NCI-H524 treated with DMSO at 0.1 percent for 48 hours (cell line): ENCODE results near the gene CCDC69.
"Not testable (repeated sequence)": the region's sequence is repeated elsewhere in the genome, so short reads cannot be mapped to it uniquely, and the experiment has no call there.

Source experiments
- DNase-seq: peaks from one replicate; lab custom pipeline; 2025; lab: John Stamatoyannopoulos, UW

CCDC69 gene

DNA sequence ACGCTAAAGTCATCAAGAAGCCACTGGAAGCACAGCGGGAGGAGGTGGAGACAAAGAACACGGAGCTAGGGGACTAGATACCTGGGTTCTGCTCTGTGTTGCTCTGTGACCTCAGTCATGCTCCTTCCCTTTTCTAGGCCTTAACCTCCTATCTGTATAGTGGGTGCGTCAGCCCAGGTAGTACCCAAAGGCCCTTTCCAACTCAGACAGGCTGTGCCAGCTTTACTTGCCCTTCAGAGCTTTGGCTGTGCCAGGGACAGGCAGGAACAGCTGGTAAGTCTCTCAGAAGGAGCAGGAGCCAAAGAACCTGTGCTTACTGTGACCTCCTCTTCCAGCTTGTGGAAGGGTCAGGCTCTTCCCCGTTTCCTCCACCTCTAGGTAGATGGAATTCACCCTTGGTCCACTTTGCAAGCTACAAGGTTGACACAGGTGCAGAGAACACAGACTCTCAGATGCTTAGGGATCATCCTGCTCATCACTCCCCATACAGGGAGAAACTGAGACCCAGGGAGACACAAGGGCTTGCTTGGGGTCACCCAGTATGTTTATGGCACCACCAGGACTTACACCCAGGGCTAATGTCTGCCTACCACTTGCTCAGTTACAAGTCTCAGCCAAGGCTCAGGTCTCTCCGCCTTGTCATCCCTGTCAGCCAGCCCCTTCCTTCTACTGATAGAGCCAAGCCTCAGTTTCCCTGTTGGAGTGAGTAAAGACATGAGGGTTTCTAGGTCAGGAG is 1.7 kb downstream of the CCDC69 start:
- DNase-seq = no peak

DNA sequence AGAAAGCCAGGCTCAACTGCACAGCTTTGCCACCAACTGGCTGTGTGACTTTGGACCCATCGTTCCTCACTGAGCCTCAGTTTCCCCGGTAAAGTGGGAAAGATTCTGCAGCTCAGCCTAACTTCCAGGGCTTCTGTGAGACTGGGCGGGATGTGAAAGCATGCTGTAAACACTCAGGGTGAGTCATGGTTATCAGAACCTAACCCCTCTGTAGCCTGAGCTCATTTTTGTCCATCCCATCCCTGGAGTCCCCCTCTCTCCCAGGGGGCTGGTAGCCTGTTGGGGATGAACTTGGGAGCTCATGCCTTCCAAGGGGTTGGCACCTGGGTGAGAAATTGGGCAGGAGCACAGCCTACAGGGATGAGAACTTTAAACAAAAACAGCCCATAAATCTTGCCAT is 2.3 kb downstream of the CCDC69 start:
- no peak for DNase-seq

DNA sequence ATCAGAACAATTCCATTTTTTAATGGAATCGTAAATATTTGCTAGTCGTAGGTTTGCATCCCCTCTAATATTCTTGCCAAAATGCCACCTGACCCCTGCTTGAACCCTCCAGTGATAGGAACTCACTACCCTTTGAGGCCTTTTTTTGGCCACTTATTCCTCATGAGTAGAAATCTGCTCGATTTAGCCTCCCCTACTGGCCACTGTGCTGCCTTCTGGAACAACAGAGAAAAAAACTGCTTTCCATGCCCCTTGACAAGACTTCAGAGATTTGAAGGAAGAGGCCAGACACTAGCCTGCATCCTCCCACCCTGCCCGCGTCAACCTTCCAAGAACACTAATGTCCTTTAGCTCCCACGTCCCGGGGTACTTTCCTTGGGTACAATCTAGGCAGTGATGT is 4.1 kb downstream of the CCDC69 start:
- no peak for DNase-seq

DNA sequence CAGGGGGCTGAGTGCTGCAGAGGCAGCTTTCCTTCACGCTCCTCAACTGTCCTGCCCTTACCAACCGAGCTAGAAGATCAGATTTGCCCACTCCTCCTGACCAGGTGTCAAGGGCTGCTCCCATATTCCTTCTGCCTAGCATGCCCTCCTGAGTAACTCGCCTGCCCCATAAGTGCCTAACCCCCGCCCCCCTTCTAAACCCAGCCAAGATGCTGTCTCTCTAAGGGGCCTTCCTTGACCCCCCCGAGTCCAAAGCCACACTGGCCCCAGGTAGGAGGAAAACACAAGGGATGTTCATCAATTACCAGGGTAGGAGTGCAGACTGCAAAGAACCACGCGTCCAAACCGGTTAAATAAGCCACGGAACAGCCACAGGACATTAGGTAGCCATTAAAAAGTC is 4.8 kb downstream of the CCDC69 start:
- no peak for DNase-seq

DNA sequence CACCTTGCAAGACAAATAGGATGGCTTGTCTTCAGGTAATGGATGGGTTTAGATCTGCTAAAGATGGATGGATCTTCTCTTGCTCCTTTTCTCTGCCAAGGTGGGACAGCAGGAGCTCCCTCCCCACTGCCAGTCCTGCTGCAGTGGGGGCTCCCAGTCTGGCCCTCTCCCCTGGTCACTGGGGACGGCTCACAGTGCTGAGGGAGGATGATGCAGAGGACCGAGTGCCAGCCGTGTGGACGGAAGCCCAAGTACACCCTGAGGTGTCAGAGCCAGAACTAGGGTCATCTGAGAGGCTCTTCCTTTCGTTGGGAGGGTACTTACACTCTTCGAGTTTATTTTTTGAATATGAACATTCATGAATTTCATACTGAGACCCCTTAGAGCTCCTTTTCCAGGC is 5.7 kb downstream of the CCDC69 start:
- no peak for DNase-seq

DNA sequence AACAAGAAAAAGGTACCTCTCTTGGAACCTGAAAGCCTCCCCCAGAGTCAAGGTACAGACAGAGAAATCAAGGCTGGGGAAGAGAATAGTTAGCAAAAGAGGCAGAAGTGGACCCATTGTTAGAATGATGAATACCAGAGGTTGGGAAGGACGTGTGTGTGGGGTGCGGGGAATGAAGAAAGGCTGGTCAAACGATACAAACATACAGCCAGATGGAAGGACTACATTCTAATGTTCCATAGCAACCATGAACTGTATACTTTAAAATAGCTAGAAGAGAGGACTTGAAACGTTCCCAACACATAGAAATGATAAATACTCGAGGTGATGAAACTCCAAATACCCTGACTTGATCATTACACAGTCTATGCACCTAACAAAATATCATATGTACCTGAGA is 7.1 kb downstream of the CCDC69 start:
- no peak for DNase-seq

DNA sequence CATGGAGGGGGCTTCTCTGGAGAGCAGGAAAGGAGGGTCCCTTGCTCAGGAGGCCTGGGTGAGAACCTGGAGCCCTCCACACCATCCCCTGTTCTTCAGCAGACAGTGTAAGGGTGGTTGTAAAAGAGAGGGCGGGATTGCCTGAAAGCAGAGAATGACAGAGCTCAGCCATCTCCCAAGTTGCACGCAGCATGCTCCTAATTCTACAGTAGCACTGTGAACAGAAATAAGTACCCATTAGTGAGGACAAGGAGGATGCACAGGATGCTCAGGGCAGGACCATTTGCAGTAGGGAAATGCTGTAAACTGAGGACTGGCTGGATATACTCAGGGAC is 8.4 kb downstream of the CCDC69 start:
- no peak for DNase-seq

DNA sequence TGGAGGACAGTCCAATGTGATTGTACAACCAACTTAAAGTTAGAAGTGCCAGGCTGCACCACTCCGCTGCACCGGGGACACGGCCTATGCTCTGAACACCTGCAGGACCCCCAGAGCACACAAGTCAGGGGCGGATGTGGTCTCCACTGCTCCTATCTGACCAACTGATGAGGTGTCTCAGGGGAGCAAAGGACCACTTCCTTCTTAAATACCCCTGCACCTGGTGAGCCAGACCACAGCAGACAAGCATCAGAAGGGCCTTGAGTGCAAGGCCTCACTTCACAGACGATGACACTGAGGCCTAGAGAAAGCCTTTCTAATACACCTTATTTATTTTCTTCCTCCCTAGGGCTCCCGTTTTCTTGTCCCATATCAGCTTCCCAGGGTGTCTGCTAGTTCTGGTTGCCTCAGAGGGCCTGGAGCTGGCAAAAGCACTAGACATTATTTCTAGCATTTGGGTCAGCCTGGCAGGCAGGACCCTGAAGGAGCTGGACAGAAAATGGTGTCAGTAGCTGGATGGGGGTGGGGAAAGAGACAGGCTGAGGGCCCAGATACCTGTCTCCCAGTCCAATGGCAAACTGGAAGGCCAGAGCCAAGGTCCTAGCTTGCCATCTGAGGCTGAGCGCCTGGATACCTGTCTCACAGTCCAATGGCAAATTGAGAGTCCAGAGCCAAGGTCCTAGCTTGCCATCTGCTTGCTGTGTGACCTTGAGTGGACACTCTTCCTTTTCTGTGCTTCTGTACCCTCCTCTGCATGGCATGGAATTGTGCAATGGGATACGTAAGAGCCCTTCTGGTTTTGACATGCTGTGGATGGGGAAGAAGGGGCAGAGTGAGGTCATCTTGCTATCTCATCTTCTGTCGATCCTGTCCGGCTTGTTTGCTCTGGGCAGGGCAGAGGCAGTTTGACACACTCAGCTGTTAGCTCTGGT is 9.0 kb downstream of the CCDC69 start:
- no peak for DNase-seq

DNA sequence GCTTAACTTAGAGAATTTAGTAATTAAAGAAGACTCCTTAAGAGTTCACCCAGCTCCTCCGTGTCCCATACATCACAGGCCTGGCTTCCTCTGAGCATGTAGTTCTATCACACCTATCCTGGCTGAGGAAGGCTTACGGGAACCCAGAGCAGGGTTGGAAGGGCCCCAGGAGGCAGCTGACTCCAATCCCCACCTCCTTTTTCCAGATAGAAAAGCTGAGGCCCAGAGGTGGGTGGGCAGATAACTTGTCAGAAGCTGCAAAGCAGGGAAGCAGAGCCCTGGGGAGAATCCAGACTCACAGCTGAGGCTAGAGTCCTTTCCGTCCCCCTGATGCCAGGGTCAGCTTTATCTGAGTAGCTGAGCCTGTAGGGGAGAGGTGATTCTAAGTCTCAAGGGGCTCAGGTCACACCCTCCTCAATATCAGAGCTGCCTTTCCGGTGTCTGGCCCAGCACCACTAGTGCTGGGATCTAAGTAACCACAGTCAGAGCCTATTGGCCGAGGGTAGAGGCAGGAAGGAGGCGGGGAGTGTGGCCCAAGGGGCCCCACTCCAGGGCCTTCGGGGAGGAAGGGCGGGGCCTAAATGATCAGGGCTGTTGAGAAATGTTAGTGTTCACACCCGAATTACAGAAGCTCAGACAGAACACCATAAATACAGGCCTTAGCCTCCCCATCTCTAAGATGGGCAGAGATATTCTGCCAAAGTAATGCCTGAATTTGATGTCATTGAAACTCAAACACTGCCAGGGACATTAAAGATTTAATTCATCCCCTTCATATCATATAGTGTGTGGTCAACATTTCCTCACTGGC is 9.9 kb downstream of the CCDC69 start:
- DNase-seq = no peak

DNA sequence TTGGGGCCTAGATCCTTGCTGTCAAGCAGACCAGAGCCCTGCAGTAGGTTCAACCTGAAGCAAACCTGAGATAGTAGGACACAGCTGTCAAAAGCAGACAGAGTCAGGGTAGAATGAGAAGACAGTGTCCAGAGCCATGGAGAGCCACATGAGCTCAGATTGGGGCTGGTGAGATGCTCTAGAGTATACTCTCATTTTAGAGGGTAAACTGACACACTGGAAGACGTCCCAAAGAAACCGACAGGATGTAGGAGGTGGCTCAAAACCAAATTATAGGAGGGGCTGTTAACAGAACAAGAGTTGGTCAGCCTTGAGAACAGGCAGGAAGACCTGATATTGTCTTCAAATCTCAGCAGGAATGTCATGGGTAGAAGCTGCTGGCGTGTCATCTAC is 11.5 kb downstream of the CCDC69 start:
- DNase-seq = no peak

DNA sequence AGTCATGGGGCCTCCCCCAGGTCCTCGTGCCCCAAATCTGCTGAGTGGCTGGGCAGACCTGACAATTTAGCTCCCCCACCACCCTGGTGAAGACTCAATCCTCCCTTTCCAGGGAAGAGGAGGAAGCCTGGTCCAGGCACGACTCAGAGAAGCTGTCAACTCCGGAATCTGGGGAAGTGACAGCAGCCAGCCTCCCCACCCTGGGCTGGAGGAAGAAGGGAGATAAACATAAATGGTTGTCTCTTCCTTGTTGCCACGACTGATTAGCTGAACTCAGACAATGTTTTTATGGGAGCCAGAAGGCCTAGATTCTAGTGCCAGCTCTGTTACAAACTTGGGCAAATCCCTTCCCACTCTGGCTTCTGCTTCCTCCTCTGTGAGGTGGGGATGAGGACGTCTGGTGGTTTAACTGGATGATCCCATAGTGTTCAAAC is 15.4 kb downstream of the CCDC69 start:
- DNase-seq = no peak

DNA sequence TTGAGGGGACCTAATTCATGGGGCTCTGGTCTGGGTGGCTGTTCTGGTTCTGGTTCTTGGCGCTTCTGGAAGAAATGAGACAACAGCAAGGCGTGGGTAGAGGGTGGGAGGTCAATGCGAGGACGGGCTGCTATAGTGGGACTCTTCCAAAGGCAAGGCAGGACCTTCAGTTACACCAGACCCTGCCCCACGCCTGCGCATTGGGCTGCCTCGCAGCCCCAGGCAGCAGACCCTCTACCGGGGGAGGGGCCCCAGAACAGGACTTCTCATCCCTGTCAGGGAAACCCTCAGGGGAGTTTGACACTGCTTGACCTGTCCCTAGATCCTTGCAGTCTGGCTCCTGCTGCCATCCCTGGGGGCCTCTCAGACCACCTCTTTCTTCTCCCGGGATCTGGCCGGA is 18.5 kb downstream of the CCDC69 start:
- no peak for DNase-seq

DNA sequence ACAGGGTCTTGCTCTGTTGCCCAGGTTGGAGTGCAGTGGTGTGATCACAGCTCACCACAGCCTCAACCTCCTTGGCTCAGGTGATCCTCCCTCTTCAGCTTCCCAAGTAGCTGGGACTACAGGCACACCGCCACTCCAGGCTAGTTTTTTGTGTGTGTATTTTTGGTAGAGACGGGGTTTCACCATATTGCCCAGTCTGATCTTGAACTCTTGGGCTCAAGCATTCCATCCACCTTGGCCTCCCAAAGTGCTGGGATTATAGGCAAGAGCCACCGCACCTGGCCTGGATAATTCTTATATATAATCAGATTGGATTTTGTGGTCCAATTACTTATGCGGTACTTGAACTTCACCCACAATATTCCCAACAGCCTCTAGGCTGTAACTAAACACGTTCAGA is 19.8 kb downstream of the CCDC69 start:
- no peak for DNase-seq

DNA sequence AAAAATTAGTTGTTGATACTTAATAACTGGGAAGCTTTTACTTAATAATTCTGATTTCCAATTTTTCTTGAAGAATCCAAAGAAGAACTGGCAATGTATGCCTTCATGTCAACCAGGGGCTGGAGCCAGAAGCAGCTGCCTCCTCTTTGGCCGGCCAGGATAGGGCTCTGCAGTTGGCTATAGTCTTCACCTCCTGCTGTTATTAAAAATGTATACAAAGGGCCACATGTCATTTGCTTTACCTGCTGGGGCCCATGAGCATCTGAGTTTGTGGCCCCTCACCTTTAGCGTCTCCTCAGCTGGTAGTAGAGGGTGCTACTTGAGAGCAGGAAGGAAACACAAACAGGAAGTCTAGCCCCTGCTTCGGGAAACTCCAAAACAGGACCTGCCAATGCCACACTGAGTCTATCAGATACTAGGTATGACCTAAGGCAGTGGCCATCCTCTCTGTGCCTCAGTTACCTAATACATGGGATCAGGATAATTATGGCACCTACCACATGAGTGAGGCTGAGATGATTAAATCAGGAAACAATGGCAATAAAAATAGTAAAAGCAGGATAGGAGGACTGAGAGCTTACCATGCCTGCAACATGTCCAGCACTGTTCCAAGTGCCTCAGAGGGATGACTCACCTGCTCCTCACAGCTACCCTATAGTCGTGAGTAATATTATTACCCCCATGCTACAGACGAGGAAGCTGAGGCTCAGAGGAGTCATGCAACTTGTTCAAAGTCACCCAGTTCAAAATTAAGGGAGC is 21.3 kb downstream of the CCDC69 start:
- no peak for DNase-seq

DNA sequence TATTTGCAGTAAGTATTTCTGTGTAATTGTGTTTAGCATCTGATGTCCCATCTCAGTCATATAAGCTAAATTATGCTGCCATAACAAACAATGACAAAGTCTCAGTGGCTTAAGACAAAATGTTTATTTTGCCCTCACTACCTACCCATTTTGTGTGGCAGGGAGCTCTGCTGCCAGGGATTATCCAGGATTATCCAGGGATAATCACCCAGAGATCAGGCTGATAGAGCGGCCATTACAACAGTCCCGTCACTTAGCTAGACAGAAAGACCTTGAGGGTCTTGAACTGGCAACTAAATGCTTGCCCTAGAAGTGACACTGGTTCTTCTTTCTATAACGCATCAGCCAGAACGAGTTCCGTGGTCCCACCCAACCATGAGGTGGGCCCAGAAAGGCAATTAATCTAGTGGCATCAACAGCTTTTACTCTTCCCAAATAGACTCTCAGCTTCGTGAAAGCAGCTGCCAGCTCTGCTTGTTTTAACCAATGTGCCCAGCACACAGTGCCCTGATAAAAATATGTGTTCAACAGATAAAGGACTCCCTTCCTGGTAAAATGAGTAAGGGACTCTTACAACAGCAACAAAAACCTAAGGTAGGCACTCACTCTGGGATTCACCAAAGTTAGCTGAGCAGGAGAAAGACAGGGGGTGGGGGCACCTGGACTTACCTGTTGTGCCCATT is 22.8 kb downstream of the CCDC69 start:
- peak; percentile 32 for DNase-seq

DNA sequence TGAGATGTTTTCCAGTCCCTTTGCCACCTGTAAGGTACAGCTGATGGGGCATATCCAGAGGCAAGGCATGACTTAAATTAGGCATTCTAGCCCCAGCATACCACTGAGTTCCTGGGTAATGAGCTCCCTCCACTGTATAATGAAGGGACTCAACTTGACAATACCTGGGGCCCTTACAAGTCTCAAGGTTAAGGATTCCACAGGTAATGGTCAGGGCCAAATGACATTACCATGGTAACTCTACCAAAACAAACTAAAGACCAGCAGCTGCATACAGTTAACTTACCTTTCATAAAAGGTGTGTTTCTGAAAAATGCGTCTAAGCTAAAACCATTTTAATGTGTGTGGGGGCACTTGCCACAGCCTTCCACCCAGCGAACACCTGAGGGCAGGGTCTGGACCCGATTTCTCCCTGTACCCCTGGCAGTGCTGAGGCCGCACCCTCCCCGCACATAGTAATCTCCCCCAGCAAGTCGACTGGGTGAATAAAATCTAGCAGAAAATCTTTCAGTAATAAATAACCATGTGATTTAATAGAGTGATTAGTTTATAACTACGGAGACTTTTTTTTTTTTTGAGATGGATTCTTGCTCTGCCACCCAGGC is 24.2 kb downstream of the CCDC69 start:
- no peak for DNase-seq

DNA sequence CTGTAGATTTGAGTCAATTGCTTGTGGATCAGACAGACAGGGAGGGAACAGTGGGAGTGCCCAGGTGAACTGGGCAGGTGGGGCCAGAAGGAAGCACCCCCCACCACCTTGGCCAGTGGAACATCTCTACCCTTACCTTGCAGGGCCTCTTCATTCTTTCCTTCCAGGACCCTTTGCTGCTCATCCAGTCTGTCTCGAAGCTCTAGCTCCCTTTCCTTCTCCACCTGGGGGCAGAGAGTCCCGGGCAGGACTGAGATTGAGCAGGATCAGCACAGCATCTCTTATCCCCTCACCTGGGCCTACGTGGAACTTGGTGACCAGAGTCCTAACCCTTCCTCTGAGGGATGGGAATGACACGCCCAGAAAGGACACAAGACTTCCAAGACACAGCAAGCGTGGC is 25.0 kb downstream of the CCDC69 start:
- no peak for DNase-seq

DNA sequence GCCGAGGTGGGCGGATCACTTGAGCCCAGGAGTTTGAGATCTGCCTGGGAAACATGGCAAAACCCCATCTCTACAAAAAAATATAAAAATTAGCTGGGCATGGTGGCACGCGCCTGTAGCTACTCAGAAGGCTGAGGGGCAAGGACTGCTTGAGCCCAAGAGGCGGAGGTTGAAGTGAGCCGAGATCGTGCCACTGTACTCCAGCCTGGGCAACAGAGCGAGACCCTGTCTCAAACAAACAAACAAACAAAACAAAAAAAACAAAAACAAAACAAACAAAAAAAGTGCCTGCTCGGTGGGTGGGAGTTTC is 26.6 kb downstream of the CCDC69 start:
- not testable (repeated sequence) for DNase-seq

DNA sequence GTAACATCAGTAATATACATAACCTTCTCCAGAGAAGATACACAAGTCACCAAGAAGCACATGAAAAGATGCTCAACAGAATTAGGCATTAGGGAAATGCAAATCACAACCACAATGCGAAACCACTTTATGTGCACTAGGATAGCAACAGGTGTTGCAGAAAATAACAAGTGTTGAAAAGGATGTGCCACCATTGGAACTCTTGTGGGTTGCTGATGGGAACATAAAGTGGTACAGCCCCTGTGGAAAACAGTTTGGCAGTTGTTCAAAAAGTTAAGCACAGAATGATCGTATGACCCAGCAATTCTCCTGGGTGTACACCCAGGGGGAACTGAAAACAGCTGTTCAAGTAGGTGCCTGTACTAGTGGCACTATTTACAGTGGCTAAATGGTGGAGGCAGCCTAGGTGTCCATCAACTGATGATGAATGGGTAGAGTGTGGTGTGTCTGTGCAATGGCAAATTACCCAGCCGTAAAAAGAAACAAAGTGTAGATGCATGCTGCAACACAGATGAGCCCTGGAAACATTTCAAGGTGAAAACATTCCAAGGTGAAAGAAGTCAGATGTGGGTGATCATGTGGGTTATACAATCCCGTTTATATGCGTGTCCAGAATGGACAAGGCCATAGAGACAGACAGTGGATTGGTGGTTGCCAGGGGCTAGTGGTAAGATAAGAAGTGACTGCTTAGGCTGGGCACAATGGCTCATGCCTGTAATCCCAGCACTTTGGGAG is 27.2 kb downstream of the CCDC69 start:
- no peak for DNase-seq

DNA sequence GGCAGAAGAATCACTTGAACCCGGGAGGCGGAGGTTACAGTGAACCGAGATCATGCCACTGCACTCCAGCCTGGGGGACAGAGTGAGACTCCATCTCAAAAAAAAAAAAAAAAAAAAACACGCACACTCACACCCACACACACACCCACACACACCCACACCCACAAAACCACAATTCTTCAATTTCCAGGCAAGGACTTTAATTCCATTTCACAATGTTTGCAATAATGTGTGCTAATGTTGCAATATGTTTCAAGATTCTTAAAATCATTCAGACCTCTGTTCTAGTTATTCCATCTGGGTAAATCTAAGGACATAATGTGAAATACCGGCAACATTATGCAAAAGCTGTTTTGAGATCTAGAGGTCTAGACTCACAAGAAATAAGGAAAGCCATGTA is 28.3 kb downstream of the CCDC69 start:
- DNase-seq = no peak
